ENCODE measurements around the gene MPG.

DNA sequence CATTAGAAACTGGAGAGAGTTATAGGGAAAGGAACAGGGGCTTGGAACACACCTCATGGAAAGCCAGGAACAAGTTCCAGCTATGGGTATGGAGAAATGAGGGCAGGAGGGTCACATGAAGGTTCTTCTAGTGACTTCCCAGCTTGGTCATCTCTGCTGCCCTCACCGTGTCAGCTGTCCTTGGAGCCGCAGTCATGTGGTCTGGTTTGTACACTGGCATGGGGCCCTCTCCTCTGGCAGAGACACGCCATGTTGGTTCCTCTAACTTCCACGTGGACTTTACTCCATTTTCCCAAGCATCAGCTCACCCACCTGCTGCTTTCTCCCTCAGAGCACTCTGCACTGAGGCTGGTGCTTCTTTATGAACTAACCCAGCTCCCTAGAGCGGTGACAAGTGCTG lies 26.3 kb downstream of the MPG start:
- TF ChIP-seq, protein P1, sequence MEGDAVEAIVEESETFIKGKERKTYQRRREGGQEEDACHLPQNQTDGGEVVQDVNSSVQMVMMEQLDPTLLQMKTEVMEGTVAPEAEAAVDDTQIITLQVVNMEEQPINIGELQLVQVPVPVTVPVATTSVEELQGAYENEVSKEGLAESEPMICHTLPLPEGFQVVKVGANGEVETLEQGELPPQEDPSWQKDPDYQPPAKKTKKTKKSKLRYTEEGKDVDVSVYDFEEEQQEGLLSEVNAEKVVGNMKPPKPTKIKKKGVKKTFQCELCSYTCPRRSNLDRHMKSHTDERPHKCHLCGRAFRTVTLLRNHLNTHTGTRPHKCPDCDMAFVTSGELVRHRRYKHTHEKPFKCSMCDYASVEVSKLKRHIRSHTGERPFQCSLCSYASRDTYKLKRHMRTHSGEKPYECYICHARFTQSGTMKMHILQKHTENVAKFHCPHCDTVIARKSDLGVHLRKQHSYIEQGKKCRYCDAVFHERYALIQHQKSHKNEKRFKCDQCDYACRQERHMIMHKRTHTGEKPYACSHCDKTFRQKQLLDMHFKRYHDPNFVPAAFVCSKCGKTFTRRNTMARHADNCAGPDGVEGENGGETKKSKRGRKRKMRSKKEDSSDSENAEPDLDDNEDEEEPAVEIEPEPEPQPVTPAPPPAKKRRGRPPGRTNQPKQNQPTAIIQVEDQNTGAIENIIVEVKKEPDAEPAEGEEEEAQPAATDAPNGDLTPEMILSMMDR (IDR thresholded peaks at IDR 0.05): no peak
- no peak for TF ChIP-seq POLR2A (IDR thresholded peaks at IDR 0.05)
- TF ChIP-seq POLR2AphosphoS5 (IDR thresholded peaks at IDR 0.05): no peak
- no peak for TF ChIP-seq EP300 (IDR thresholded peaks at IDR 0.05; ENCODE audit: low read depth)
